HepG2 (cell line): ENCODE data around the gene NUDT1. TPM values are rescaled to one million over a fixed set of nuclear protein-coding genes. Genes with fewer than 3 reads are reported as not detected.

Experiments
- FOXA1 ChIP-seq, 2 experiments: fragments of 450-650 bp in 1 of 2; sonication (generic) in 1 of 2; formaldehyde crosslinking in 1 of 2; IDR thresholded peaks; 2 replicates each; pipeline versions ENCODE4 v1.4.0 to v1.6.1; 2016 to 2020; ENCODE audit warnings: missing genetic modification reagents in 1 of 2
- HNRNPK ChIP-seq: fragments of 200-400 bp; formaldehyde crosslinking; IDR thresholded peaks from 2 replicates; pipeline ENCODE4 v1.6.1; 2018; ENCODE audit warnings: low read length, low read depth, moderate library complexity, mild to moderate bottlenecking; ENCODE audit not compliant: poor library complexity, severe bottlenecking
- KAT7 ChIP-seq: IDR thresholded peaks from 2 replicates; pipeline ENCODE4 v1.6.1; 2018; ENCODE audit warnings: borderline replicate concordance, missing compliant biosample characterization
- KDM3A ChIP-seq: IDR thresholded peaks from 2 replicates; pipeline ENCODE4 v1.6.1; 2018; ENCODE audit warnings: low read depth, missing compliant biosample characterization
- PCBP1 ChIP-seq: fragments of 200-400 bp; formaldehyde crosslinking; IDR thresholded peaks from 2 replicates; pipeline ENCODE4 v1.6.1; 2017; ENCODE audit warnings: mild to moderate bottlenecking, low read depth, low read length, borderline replicate concordance
- SALL1 ChIP-seq: sonication (generic); formaldehyde crosslinking; IDR thresholded peaks from 2 replicates; pipeline ENCODE4 v1.8.0; 2022; ENCODE audit warnings: mild to moderate bottlenecking, missing genetic modification reagents
- SRSF1 ChIP-seq: fragments of 200-400 bp; formaldehyde crosslinking; optimal IDR thresholded peaks from 2 replicates; pipeline ENCODE3; 2017; ENCODE audit warnings: mild to moderate bottlenecking, low read depth, low read length, moderate library complexity
- XRCC5 ChIP-seq: fragments of 200-400 bp; formaldehyde crosslinking; optimal IDR thresholded peaks from 2 replicates; pipeline ENCODE3; 2017; ENCODE audit warnings: mild to moderate bottlenecking, low read length
- ZNF138 ChIP-seq: sonication (generic); formaldehyde crosslinking; IDR thresholded peaks from 2 replicates; pipeline ENCODE4 v1.5.0; 2020; ENCODE audit warnings: mild to moderate bottlenecking, low read depth, missing genetic modification reagents
- polyA plus RNA-seq, 8 experiments: library from polyadenylated mRNA; depleted of rRNA in 3 of 8; stranded (reverse) in 7 of 8; unstranded in 1 of 8; fragments of >200 nt; fragmentation: Illumina TruSeq in 4 of 8; extraction: Trizol in 4 of 8; gene quantifications; 2 replicates each; pipeline versions ENCODE4 v1.2.1 to v1.2.3, GENCODE V29; 2011 to 2016; ENCODE audit warnings: low read depth in 4 of 8, missing spikeins in 1 of 8, mixed read lengths in 1 of 8; ENCODE audit not compliant: insufficient read depth in 1 of 8
- total RNA-seq, 5 experiments: library from RNA; depleted of rRNA; stranded (reverse); fragments of >200 nt; fragmentation: Illumina TruSeq; extraction: Trizol; gene quantifications; 2 replicates each; pipeline ENCODE4 v1.2.3, GENCODE V29; 2016; ENCODE audit warnings: low read depth in 1 of 5
- TF ChIP-seq, protein P1 (sequence below): sonication (generic); formaldehyde crosslinking; IDR thresholded peaks from 2 replicates; pipeline ENCODE4 v1.5.0; 2020; ENCODE audit warnings: mild to moderate bottlenecking, missing genetic modification reagents
- TF ChIP-seq, protein P2 (sequence below): sonication (generic); formaldehyde crosslinking; IDR thresholded peaks from 2 replicates; pipeline ENCODE4 v1.4.0; 2020; ENCODE audit warnings: missing genetic modification reagents
- TF ChIP-seq, protein P3 (sequence below), 2 experiments: sonication (generic) in 1 of 2; formaldehyde crosslinking in 1 of 2; IDR thresholded peaks; 2 replicates each; pipeline versions ENCODE4 v1.4.0 to v1.6.1; 2016 to 2020; ENCODE audit warnings: borderline replicate concordance in 1 of 2, low read depth in 1 of 2, mild to moderate bottlenecking in 1 of 2, missing genetic modification reagents in 1 of 2
- TF ChIP-seq, protein P4 (sequence below): sonication (generic); formaldehyde crosslinking; IDR thresholded peaks from 2 replicates; pipeline ENCODE4 v1.5.0; 2020; ENCODE audit warnings: missing genetic modification reagents
- TF ChIP-seq, protein P5 (sequence below): sonication (generic); formaldehyde crosslinking; IDR thresholded peaks from 2 replicates; pipeline ENCODE4 v1.8.1; 2023; ENCODE audit warnings: missing genetic modification reagents, inconsistent platforms, borderline replicate concordance
- TF ChIP-seq, protein P6 (sequence below): conservative IDR thresholded peaks from 2 replicates; pipeline ENCODE4 v1.6.1; 2018; ENCODE audit warnings: missing genetic modification reagents

NUDT1 gene
- total and polyA plus RNA-seq, 2 of the 13 experiments (the other 11 are each of a cell fraction or from before 2014, with no cell fraction given) = 9.1 to 26.8 TPM

DNA sequence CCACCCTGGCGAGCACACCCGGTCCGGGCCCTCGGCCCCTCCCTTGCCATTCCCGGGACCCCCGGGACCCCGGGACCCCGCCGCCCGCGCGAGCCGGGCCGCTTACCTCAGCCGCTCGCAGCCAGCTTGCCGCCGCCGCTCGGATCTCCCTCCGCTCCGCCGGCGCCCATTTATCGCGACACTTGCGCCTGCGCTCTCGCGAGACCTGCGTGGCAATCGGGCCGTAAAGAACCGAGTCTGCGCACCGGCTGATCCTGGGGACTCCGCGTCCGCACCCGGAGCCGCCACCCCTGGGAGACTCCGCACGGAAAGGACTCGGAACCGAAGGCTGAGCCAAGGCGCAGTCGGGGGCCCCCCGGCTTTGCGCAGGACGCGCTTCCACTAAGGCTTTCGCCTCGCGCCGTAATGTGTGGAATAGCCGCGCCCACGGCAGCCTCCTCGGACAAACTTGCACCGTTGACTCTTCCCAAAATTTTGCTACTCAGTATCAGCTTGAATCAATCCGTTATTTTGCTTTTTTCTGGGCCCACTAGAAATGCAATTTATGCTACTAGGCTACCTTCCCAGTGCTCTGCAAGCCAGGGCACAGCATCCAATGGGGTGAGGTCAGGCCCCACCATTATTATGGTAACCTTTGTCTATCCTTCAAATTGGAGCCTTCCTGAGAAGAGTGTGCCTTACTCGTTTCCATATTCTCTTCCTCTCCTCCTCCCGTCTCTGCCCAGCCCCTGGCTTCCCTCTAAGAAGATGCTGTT, 9.1 kb upstream of the NUDT1 start, which contains the start of gene MAD1L1 (continued):
- TF ChIP-seq, protein P1, sequence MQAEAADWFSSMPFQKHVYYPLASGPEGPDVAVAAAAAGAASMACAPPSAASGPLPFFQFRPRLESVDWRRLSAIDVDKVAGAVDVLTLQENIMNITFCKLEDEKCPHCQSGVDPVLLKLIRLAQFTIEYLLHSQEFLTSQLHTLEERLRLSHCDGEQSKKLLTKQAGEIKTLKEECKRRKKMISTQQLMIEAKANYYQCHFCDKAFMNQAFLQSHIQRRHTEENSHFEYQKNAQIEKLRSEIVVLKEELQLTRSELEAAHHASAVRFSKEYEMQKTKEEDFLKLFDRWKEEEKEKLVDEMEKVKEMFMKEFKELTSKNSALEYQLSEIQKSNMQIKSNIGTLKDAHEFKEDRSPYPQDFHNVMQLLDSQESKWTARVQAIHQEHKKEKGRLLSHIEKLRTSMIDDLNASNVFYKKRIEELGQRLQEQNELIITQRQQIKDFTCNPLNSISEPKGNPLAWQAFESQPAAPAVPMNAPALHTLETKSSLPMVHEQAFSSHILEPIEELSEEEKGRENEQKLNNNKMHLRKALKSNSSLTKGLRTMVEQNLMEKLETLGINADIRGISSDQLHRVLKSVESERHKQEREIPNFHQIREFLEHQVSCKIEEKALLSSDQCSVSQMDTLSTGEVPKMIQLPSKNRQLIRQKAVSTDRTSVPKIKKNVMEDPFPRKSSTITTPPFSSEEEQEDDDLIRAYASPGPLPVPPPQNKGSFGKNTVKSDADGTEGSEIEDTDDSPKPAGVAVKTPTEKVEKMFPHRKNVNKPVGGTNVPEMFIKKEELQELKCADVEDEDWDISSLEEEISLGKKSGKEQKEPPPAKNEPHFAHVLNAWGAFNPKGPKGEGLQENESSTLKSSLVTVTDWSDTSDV (CRISPR knock-in tag) = no peak
- no peak for TF ChIP-seq KDM3A
- TF ChIP-seq SRSF1 = peak; percentile 53
- TF ChIP-seq XRCC5 = peak; percentile 87
- TF ChIP-seq, protein P2, sequence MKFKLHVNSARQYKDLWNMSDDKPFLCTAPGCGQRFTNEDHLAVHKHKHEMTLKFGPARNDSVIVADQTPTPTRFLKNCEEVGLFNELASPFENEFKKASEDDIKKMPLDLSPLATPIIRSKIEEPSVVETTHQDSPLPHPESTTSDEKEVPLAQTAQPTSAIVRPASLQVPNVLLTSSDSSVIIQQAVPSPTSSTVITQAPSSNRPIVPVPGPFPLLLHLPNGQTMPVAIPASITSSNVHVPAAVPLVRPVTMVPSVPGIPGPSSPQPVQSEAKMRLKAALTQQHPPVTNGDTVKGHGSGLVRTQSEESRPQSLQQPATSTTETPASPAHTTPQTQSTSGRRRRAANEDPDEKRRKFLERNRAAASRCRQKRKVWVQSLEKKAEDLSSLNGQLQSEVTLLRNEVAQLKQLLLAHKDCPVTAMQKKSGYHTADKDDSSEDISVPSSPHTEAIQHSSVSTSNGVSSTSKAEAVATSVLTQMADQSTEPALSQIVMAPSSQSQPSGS (CRISPR knock-in tag) = 0 out of 2 replicates have a peak, but pooled peaks have one; percentile 51
- TF ChIP-seq KAT7 (CRISPR knock-in tag) = peak; percentile 82; the same call in 1 of the 2 replicates
- TF ChIP-seq ZNF138 = peak; percentile 68
- TF ChIP-seq SALL1 (CRISPR knock-in tag) = peak; percentile 73; the same call in 1 of the 2 replicates
- TF ChIP-seq HNRNPK = no peak
- TF ChIP-seq, protein P3, sequence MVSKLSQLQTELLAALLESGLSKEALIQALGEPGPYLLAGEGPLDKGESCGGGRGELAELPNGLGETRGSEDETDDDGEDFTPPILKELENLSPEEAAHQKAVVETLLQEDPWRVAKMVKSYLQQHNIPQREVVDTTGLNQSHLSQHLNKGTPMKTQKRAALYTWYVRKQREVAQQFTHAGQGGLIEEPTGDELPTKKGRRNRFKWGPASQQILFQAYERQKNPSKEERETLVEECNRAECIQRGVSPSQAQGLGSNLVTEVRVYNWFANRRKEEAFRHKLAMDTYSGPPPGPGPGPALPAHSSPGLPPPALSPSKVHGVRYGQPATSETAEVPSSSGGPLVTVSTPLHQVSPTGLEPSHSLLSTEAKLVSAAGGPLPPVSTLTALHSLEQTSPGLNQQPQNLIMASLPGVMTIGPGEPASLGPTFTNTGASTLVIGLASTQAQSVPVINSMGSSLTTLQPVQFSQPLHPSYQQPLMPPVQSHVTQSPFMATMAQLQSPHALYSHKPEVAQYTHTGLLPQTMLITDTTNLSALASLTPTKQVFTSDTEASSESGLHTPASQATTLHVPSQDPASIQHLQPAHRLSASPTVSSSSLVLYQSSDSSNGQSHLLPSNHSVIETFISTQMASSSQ (IDR thresholded peaks at IDR 0.05; ENCODE audit: low read depth) = no peak
- TF ChIP-seq, protein P3 (CRISPR knock-in tag; IDR thresholded peaks at IDR 0.05; ENCODE audit: borderline replicate concordance) = peak; percentile 73; the same call in 1 of the 2 replicates
- TF ChIP-seq, protein P4, sequence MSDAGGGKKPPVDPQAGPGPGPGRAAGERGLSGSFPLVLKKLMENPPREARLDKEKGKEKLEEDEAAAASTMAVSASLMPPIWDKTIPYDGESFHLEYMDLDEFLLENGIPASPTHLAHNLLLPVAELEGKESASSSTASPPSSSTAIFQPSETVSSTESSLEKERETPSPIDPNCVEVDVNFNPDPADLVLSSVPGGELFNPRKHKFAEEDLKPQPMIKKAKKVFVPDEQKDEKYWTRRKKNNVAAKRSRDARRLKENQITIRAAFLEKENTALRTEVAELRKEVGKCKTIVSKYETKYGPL (CRISPR knock-in tag) = peak; percentile 57; the same call in 1 of the 2 replicates
- TF ChIP-seq, protein P5, sequence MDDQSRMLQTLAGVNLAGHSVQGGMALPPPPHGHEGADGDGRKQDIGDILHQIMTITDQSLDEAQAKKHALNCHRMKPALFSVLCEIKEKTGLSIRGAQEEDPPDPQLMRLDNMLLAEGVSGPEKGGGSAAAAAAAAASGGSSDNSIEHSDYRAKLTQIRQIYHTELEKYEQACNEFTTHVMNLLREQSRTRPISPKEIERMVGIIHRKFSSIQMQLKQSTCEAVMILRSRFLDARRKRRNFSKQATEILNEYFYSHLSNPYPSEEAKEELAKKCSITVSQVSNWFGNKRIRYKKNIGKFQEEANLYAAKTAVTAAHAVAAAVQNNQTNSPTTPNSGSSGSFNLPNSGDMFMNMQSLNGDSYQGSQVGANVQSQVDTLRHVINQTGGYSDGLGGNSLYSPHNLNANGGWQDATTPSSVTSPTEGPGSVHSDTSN (CRISPR knock-in tag) = no peak
- no peak for TF ChIP-seq FOXA1 (IDR thresholded peaks at IDR 0.05)
- peak; percentile 43; the same call in 1 of the 2 replicates for TF ChIP-seq FOXA1 (CRISPR knock-in tag; IDR thresholded peaks at IDR 0.05)
- TF ChIP-seq, protein P6, sequence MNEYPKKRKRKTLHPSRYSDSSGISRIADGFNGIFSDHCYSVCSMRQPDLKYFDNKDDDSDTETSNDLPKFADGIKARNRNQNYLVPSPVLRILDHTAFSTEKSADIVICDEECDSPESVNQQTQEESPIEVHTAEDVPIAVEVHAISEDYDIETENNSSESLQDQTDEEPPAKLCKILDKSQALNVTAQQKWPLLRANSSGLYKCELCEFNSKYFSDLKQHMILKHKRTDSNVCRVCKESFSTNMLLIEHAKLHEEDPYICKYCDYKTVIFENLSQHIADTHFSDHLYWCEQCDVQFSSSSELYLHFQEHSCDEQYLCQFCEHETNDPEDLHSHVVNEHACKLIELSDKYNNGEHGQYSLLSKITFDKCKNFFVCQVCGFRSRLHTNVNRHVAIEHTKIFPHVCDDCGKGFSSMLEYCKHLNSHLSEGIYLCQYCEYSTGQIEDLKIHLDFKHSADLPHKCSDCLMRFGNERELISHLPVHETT = no peak
- TF ChIP-seq PCBP1 = no peak
